ENCODE results near the gene DDX24.

DNA sequence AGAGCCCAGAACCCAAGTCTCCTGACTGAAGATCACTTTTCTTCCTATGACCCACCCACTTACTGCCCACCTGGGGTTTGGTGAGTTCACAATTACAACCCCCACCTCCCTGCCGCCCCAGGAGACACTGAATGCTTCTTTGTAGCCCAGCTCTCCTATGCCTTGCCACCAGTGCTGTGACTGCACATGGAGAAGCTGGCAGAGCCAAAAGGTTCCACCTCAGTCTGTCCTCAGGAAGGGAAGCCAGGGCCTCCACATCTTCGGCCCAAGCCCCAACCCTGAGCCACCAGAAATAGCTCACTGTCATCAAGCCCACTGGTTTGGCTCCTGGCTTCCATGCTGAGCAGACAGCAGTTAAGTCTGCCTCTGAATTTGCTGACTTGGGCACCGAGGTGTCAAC is 29.2 kb downstream of the DDX24 start:
- no peak for TF ChIP-seq CTCF (IDR thresholded peaks at IDR 0.05)
- TF ChIP-seq POLR2A (IDR thresholded peaks at IDR 0.05): no peak
- TF ChIP-seq POLR2AphosphoS5 (IDR thresholded peaks at IDR 0.05): no peak
- TF ChIP-seq EP300 (IDR thresholded peaks at IDR 0.05): no peak

Measured in sigmoid colon (tissue), 4 donors.